Measurements from ENCODE around the gene SPATA3.

The SPATA3 gene

DNA sequence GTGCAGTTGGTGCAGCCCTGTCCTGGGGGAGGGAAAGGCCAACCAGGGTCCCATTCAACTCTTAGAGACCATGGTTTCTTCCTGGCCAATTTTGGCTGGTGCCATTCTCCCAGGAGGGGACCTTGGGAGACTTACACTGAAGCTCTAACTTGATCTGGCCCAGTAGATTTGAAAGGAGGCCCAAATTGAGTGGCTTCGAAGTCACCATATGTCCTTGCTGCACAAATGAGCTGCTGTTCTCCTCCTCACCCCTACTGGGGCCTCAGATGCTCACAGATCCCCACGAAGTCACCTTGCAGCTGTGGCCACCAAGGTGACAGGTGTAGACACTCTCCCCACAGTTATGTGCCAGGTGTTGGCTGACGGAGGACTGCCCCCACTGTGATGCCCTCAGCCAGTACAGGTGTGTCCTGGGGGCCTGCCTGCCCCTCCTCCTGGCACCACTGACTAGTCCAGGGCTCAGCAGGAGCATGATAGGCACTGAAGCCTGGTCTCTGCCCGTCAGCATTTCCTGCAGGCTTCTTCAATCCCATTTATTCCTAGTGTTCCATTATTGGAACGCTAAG, 36.7 kb downstream of the SPATA3 start:
- no peak for DNase-seq

- no peak for DNase-seq
Measured at GRCh38 chr2:231033147-231034132, 37.5 kb downstream of the SPATA3 start.

DNA sequence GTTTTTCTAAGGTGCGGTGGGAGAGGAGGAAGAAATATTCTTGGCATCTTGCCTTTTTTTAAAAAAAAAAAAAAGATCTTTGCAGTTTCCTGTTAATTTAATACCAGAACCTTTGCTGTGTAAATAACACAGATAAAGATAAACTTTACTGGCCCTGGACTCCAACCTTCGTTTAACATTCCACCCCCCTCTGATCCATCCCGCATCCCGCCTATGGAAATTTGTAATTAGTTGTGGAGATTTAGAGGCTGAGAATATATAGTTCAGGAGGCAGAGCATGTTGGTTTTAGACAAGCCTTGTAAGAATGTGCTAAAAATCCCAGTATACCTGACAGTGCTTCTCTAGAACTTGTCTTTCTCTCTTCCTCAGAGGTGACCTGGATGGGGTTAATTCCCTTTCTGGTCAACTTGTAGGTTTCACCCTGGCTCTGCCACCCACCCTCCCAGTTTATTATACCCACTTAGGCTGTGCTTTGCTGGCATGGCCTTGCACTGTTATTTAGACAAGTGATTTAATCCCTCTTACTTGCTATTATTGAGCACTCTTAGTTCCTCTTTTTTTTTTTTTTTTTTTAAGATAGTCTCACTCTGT, 38.5 kb downstream of the SPATA3 start:
- no peak for DNase-seq

- no peak for DNase-seq
Measured at GRCh38 chr2:231036131-231036530, 40.2 kb downstream of the SPATA3 start.

GRCh38 chr2:231036578-231037106, 40.7 kb downstream of the SPATA3 start:
- DNase-seq = no peak

GRCh38 chr2:231037202-231037730, 41.3 kb downstream of the SPATA3 start, which contains the start of gene C2orf72:
TSS of gene C2orf72 (plus strand) at chr2:231037523. CDS start at chr2:231037566, 43 bp downstream.
- DNase-seq = no peak

GRCh38 chr2:231037731-231038482, 42.0 kb downstream of the SPATA3 start:
- no peak for DNase-seq

DNA sequence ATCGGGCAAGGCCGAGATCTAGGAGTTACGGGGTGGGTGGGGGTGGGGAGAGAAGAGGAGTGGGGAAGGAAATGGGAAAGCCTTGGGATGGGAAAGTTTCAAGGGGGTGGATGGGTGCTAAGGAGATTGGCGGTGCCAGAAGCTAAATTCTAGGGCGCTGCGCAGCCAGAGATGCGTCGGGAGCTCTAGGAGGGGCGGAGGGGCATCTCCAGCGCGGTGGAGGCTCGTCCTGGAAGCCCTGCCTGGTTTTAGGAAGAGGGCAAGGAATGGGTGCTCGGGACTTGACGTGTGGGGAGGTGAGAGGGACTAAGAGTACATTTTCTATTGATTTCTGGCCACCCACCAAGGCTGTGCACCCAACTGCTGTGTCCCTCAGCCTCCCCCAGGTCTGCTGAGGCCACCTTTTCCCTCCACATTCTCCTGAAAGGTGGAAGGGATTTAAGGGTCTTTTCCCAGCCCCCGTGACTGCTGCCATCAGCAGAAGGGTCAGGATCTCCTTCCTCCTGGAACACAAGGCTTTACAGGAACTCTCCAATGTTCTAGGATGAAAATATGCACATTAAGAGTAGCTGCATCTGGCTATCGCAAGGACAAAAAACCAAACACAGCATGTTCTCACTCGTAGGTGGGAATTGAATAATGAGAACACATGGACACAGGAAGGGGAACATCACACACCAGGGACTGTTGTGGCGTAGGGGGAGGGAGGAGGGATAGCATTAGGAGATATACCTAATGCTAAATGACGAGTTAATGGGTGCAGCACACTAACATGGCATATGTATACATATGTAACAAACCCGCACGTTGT, 42.8 kb downstream of the SPATA3 start:
- no peak for DNase-seq

- no peak for DNase-seq
Measured at GRCh38 chr2:231039294-231039664, 43.4 kb downstream of the SPATA3 start.

- DNase-seq = no peak
Measured at GRCh38 chr2:231039821-231040364, 44.0 kb downstream of the SPATA3 start.

DNA sequence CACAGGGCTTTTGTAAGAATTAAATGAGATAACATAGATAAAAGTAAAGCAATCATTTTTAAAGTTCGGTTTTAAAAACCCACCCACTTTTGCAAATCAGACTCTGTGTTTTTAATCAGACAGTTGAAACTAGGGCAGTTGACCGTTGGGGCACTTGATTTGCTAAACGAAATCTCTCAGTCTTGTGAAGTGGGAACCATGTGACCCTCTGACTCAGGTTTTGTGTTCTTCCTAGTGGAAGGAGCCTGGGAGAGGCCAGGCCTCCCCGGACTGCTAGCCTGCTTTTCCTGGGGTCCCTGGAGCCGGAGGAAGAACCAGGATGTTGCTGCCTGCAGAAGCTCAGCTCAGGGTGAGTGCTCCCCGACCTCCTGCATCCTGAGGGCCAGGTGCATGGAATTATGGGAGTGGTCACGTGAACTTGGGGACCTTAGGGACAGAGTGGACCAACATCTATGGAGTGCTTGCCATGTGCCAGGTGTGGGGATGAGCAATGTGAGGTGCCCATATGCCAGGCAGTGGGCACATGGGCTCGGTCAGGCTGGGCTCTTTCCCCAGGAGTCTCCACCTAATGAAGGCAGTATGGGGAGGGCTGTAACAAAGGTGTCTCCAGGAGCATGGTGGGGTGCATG, 45.3 kb downstream of the SPATA3 start:
- no peak for DNase-seq

- no peak for DNase-seq
Measured at GRCh38 chr2:231043796-231044195, 47.9 kb downstream of the SPATA3 start.

GRCh38 chr2:231046916-231047273, 51.0 kb downstream of the SPATA3 start:
- no peak for DNase-seq

GRCh38 chr2:231047274-231047922, 51.5 kb downstream of the SPATA3 start:
- DNase-seq = no peak

GRCh38 chr2:231047923-231048915, 52.3 kb downstream of the SPATA3 start:
- DNase-seq = no peak

- DNase-seq = no peak
Measured at GRCh38 chr2:231049286-231050017, 53.5 kb downstream of the SPATA3 start.

- DNase-seq = no peak
Measured at GRCh38 chr2:231050018-231050901, 54.3 kb downstream of the SPATA3 start.
